Colonic mucosa (tissue), 4 donors: ENCODE measurements around the gene GIT2. TPM values are rescaled to one million over a fixed set of nuclear protein-coding genes. Genes with fewer than 3 reads are reported as not detected.

Experiments
- DNase-seq: peaks from one replicate; pipeline ENCODE4 v3.0.0-alpha.2; 2020
- H3K27ac ChIP-seq: fragments of 200-600 bp; one replicate; pipeline ENCODE4 v1.8.0; 2021
- H3K27me3 ChIP-seq: fragments of 200-600 bp; one replicate; pipeline ENCODE4 v1.8.0; 2021
- H3K36me3 ChIP-seq: fragments of 200-600 bp; one replicate; pipeline ENCODE4 v1.8.0; 2021
- H3K4me1 ChIP-seq: fragments of 200-600 bp; one replicate; pipeline ENCODE4 v1.8.0; 2021; ENCODE audit warnings: mild to moderate bottlenecking
- H3K4me3 ChIP-seq: fragments of 200-600 bp; one replicate; pipeline ENCODE4 v1.8.0; 2021
- H3K9ac ChIP-seq, 2 donors: one replicate each; pipeline ENCODE4 v1.7.0; 2013; ENCODE audit warnings: control low read depth in 2 of 2, low read depth in 2 of 2, low read length in 2 of 2
- H3K9me3 ChIP-seq: fragments of 200-600 bp; one replicate; pipeline ENCODE4 v1.8.0; 2021
- CTCF ChIP-seq: fragments of 200-600 bp; IDR thresholded peaks from one replicate; pipeline ENCODE4 v1.8.0; 2022; ENCODE audit warnings: antibody characterized with exemption, mild to moderate bottlenecking
- intact Hi-C: fragments of 100-400 bp; cut with DNase I; formaldehyde crosslinking; loops from one replicate; pipeline ENCODE4 v1.14.1; 2022
- total RNA-seq, 2 donors: library from RNA; stranded (reverse); fragmentation: NEBNext Ultra II Directional in 1 of 2; extraction: Animal tissue kit (Norgen Biotek cat#: 25700) in 1 of 2; gene quantifications; one replicate each; pipeline ENCODE4 v1.2.1, GENCODE V29; 2021
- donor health status: healthy.
- donor health status: DM: no; HTN: no; CAD: no.
- donor health status: DM: no; HTN: no; CAD: no.

The GIT2 gene
- total RNA-seq, 2 donors from 2014 or later: 23.3 to 26.8 TPM

GRCh38 chr12:109963743-109964429 lies 32.3 kb downstream of the GIT2 start:
- Histone ChIP-seq H3K9ac (peak overlapping the region in 1 of 2 donors; percentile 27), H3K27me3 (no peaks in the 10 kb centered on the region), H3K4me1 (peaks cover 8% of the 10 kb centered on the region), H3K4me3 (no peak overlapping the region), H3K27ac (peak overlapping the region; percentile 41), H3K9me3 (no peaks in the 10 kb centered on the region), H3K36me3 (peaks cover 3% of the 10 kb centered on the region)
- no peak for TF ChIP-seq CTCF
- peak; percentile 59 for DNase-seq
- intact Hi-C loops: no loop called here

- H3K36me3 ChIP-seq: peaks cover 3% of the 10 kb centered on the region
- peak overlapping the region in 1 of 2 donors; percentile 27 for H3K9ac ChIP-seq
- peak overlapping the region; percentile 41 for H3K27ac ChIP-seq
- no peaks in the 10 kb centered on the region for H3K9me3 ChIP-seq
- TF ChIP-seq CTCF: no peak
- H3K27me3 ChIP-seq: no peaks in the 10 kb centered on the region
- no peak for DNase-seq
- peaks cover 8% of the 10 kb centered on the region for H3K4me1 ChIP-seq
- H3K4me3 ChIP-seq: no peak overlapping the region
- intact Hi-C loops: no loop called here
These were observed 32.8 kb downstream of the GIT2 start for GRCh38 chr12:109963330-109963729.

- no peak for TF ChIP-seq CTCF
- H3K9me3 ChIP-seq: no peaks in the 10 kb centered on the region
- H3K27ac ChIP-seq: no peak overlapping the region
- no peak overlapping the region for H3K9ac ChIP-seq
- DNase-seq: no peak
- H3K27me3 ChIP-seq: no peaks in the 10 kb centered on the region
- intact Hi-C loops: no loop called here
- peaks cover 8% of the 10 kb centered on the region for H3K4me1 ChIP-seq
- H3K4me3 ChIP-seq: no peak overlapping the region
- peaks cover 3% of the 10 kb centered on the region for H3K36me3 ChIP-seq
These were observed 33.8 kb downstream of the GIT2 start for GRCh38 chr12:109962398-109962797.

- Histone ChIP-seq H3K4me3 (no peak overlapping the region), H3K36me3 (peaks cover 3% of the 10 kb centered on the region), H3K4me1 (peaks cover 8% of the 10 kb centered on the region), H3K9ac (no peak overlapping the region), H3K27me3 (no peaks in the 10 kb centered on the region), H3K27ac (no peak overlapping the region), H3K9me3 (no peaks in the 10 kb centered on the region)
- no peak for TF ChIP-seq CTCF
- no peak for DNase-seq
- intact Hi-C loops: no loop called here
These were observed 34.6 kb downstream of the GIT2 start for GRCh38 chr12:109961612-109962011.

GRCh38 chr12:109961201-109961600 lies 35.0 kb downstream of the GIT2 start:
- no peak overlapping the region for H3K4me3 ChIP-seq
- H3K36me3 ChIP-seq: peaks cover 3% of the 10 kb centered on the region
- no peak overlapping the region for H3K27ac ChIP-seq
- intact Hi-C loops: no loop called here
- no peaks in the 10 kb centered on the region for H3K9me3 ChIP-seq
- H3K27me3 ChIP-seq: no peaks in the 10 kb centered on the region
- TF ChIP-seq CTCF: no peak
- no peak for DNase-seq
- no peak overlapping the region for H3K9ac ChIP-seq
- peaks cover 8% of the 10 kb centered on the region for H3K4me1 ChIP-seq
